H1 (cell line): ENCODE results near the gene KIAA1671. TPM values are rescaled to one million over a fixed set of nuclear protein-coding genes. Genes with fewer than 3 reads are reported as not detected.
A peak's percentile ranks its signal among the peaks of the same experiment; 100 is the strongest.

Source experiments
- CBX5 ChIP-seq: fragments of 300-800, 300-1000 bp; sonication (generic); IDR thresholded peaks from 2 replicates; pipeline ENCODE4 v1.7.1; 2016; ENCODE audit warnings: antibody characterized with exemption, low read length, low read depth
- CBX8 ChIP-seq: fragments of 300-800, 300-1000 bp; sonication (generic); IDR thresholded peaks from 2 replicates; pipeline ENCODE4 v1.7.1; 2016; ENCODE audit warnings: low read depth, low read length, borderline replicate concordance
- CHD1 ChIP-seq: IDR thresholded peaks from 2 replicates; pipeline ENCODE4 v1.6.1; 2012; ENCODE audit warnings: low read depth, low read length, improper control_type of control experiment
- EZH2 ChIP-seq: fragments of 200-600 bp; sonication (generic); IDR thresholded peaks from 2 replicates; pipeline ENCODE4 v1.7.1; 2012; ENCODE audit warnings: low read depth, mild to moderate bottlenecking, moderate library complexity, low read length, inconsistent platforms; ENCODE audit not compliant: severe bottlenecking
- HDAC6 ChIP-seq: IDR thresholded peaks from one replicate; pipeline ENCODE4 v1.7.1; 2012; ENCODE audit warnings: low read depth, mild to moderate bottlenecking, inconsistent platforms, low read length, moderate library complexity
- RAD21 ChIP-seq, 2 experiments: IDR thresholded peaks in 1 of 2; conservative IDR thresholded peaks in 1 of 2; 2 replicates each; pipeline ENCODE4 v1.6.1; 2011; ENCODE audit warnings: low read depth in 2 of 2, low read length in 2 of 2, improper control_type of control experiment in 1 of 2, inconsistent platforms in 1 of 2, mild to moderate bottlenecking in 1 of 2, moderate library complexity in 1 of 2
- SIX5 ChIP-seq: IDR thresholded peaks from 2 replicates; pipeline ENCODE4 v1.6.1; 2011; ENCODE audit warnings: mild to moderate bottlenecking, low read depth, low read length
- SP2 ChIP-seq: IDR thresholded peaks from 2 replicates; pipeline ENCODE4 v1.6.1; 2012; ENCODE audit warnings: mild to moderate bottlenecking, low read length, inconsistent platforms
- TCF12 ChIP-seq: IDR thresholded peaks from 2 replicates; pipeline ENCODE4 v1.6.1; 2011; ENCODE audit warnings: low read depth, mild to moderate bottlenecking, low read length
- ZNF274 ChIP-seq: IDR thresholded peaks from 2 replicates; pipeline ENCODE4 v1.7.0; 2012; ENCODE audit warnings: low read length, borderline replicate concordance; ENCODE audit errors: extremely low read depth
- polyA plus RNA-seq, 7 experiments: library from polyadenylated mRNA; depleted of rRNA in 3 of 7; stranded (reverse) in 5 of 7; unstranded in 2 of 7; fragments of >200 nt in 5 of 7; fragments of 200-250 nt in 2 of 7; gene quantifications; 1 replicate in 5 of 7; 2 replicates in 1 of 7; 4 replicates in 1 of 7; pipeline versions ENCODE4 v1.2.1 to v1.2.3, GENCODE V29; 2011 to 2013; ENCODE audit warnings: missing spikeins in 2 of 7, mixed read lengths in 2 of 7
- total RNA-seq: library from RNA; stranded (reverse); fragmentation: NEBNext Ultra II Directional; extraction: Animal tissue kit (Norgen Biotek cat#: 25700); gene quantifications from 2 replicates; pipeline ENCODE4 v1.2.1, GENCODE V29; 2021
- TF ChIP-seq, protein P1 (sequence below): IDR thresholded peaks from 2 replicates; pipeline ENCODE4 v1.6.1; 2011; ENCODE audit warnings: low read length, improper control_type of control experiment

The KIAA1671 gene
- total and polyA plus RNA-seq, 2 of the 8 experiments (the other 6 are each of a cell fraction or from before 2014, with no cell fraction given): 6.4 to 23.9 TPM

DNA sequence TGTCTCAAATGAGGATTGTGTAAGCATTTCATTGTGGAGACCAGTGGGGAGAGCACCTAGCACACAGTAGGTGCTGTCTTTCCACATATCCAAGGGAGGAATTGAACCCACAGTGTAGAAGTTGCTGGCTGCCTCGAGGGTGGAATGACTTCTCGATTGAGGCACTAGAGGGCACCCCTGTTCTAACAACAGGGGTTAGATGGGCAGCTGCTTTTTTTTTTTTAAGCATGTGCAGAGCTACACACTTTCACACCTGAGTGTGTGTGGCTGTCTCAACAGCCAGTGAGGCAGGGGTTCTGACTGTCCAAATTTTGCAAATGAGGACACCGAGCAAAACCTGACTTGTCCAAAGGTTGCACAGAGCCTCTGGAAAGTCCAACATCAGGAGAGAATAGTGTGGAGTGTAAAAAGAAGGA lies 128.9 kb downstream of the KIAA1671 start (continued):
- TF ChIP-seq EZH2: no peak
- peak; percentile 89 to 90 for TF ChIP-seq RAD21 (IDR thresholded peaks at IDR 0.05 in 1 of 2, conservative IDR thresholded peaks at IDR 0.05 in 1 of 2; ENCODE audit: low read depth in 2 of 2, low read length in 2 of 2)
- TF ChIP-seq CBX5: no peak
- TF ChIP-seq ZNF274: no peak
- TF ChIP-seq SIX5: no peak
- no peak for TF ChIP-seq SP2
- TF ChIP-seq TCF12: no peak
- no peak for TF ChIP-seq HDAC6
- no peak for TF ChIP-seq CBX8
- TF ChIP-seq, protein P1, sequence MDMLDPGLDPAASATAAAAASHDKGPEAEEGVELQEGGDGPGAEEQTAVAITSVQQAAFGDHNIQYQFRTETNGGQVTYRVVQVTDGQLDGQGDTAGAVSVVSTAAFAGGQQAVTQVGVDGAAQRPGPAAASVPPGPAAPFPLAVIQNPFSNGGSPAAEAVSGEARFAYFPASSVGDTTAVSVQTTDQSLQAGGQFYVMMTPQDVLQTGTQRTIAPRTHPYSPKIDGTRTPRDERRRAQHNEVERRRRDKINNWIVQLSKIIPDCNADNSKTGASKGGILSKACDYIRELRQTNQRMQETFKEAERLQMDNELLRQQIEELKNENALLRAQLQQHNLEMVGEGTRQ: no peak
- no peak for TF ChIP-seq CHD1
